WTC11 (cell line): ENCODE results near the gene PHACTR2.

Source experiments
- CREB1 ChIP-seq: sonication (generic); formaldehyde crosslinking; IDR thresholded peaks from 2 replicates; pipeline ENCODE4 v1.8.0; 2023; ENCODE audit warnings: mild to moderate bottlenecking, missing genetic modification reagents
- CTCF ChIP-seq: fragments of 200-600 bp; IDR thresholded peaks from 2 replicates; pipeline ENCODE4 v1.8.0; 2022; ENCODE audit warnings: antibody characterized with exemption
- FOXP1 ChIP-seq: sonication (generic); formaldehyde crosslinking; IDR thresholded peaks from 2 replicates; pipeline ENCODE4 v1.8.0; 2022; ENCODE audit warnings: missing genetic modification reagents, mild to moderate bottlenecking, moderate library complexity, borderline replicate concordance
- MAX ChIP-seq: sonication (generic); formaldehyde crosslinking; IDR thresholded peaks from 2 replicates; pipeline ENCODE4 v1.8.0; 2022; ENCODE audit warnings: mild to moderate bottlenecking, missing genetic modification reagents
- MYBL2 ChIP-seq: sonication (generic); formaldehyde crosslinking; IDR thresholded peaks from 2 replicates; pipeline ENCODE4 v1.8.1; 2023; ENCODE audit warnings: mild to moderate bottlenecking, moderate library complexity, missing genetic modification reagents
- NFYB ChIP-seq: sonication (generic); formaldehyde crosslinking; conservative IDR thresholded peaks from 2 replicates; pipeline ENCODE4 v1.8.0; 2022; ENCODE audit warnings: low read depth, missing genetic modification reagents
- NR1H2 ChIP-seq: sonication (generic); formaldehyde crosslinking; IDR thresholded peaks from 2 replicates; pipeline ENCODE4 v1.9.0; 2021; ENCODE audit warnings: mild to moderate bottlenecking, moderate library complexity, missing genetic modification reagents
- SMAD3 ChIP-seq: sonication (generic); formaldehyde crosslinking; IDR thresholded peaks from 2 replicates; pipeline ENCODE4 v1.8.0; 2022; ENCODE audit warnings: missing genetic modification reagents, mild to moderate bottlenecking, borderline replicate concordance
- TCF7 ChIP-seq: sonication (generic); formaldehyde crosslinking; IDR thresholded peaks from 2 replicates; pipeline ENCODE4 v1.8.0; 2022; ENCODE audit warnings: mild to moderate bottlenecking, low read depth, missing genetic modification reagents, moderate library complexity
- ZNF121 ChIP-seq: sonication (generic); formaldehyde crosslinking; IDR thresholded peaks from 2 replicates; pipeline ENCODE4 v1.8.0; 2023; ENCODE audit warnings: missing genetic modification reagents
- ZNF138 ChIP-seq: sonication (generic); formaldehyde crosslinking; conservative IDR thresholded peaks from 2 replicates; pipeline ENCODE4 v1.8.1; 2022; ENCODE audit warnings: mild to moderate bottlenecking, moderate library complexity, missing genetic modification reagents
- ZNF416 ChIP-seq: fragments of 250-450 bp; sonication (Bioruptor Pico); IDR thresholded peaks from 2 replicates; pipeline ENCODE4 v1.9.0; 2021; ENCODE audit warnings: mild to moderate bottlenecking, inconsistent platforms
- TF ChIP-seq, protein P1 (sequence below): sonication (generic); formaldehyde crosslinking; IDR thresholded peaks from 2 replicates; pipeline ENCODE4 v1.8.1; 2023; ENCODE audit warnings: mild to moderate bottlenecking, missing genetic modification reagents, moderate library complexity

- TF ChIP-seq CREB1 = no peak
- TF ChIP-seq CTCF = no peak
- TF ChIP-seq MYBL2 (CRISPR knock-in tag) = no peak
- no peak for TF ChIP-seq ZNF121 (CRISPR knock-in tag)
- TF ChIP-seq FOXP1 (CRISPR knock-in tag) = no peak
- TF ChIP-seq SMAD3 (CRISPR knock-in tag) = no peak
- TF ChIP-seq, protein P1, sequence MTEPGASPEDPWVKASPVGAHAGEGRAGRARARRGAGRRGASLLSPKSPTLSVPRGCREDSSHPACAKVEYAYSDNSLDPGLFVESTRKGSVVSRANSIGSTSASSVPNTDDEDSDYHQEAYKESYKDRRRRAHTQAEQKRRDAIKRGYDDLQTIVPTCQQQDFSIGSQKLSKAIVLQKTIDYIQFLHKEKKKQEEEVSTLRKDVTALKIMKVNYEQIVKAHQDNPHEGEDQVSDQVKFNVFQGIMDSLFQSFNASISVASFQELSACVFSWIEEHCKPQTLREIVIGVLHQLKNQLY (CRISPR knock-in tag) = no peak
- TF ChIP-seq NFYB (CRISPR knock-in tag) = no peak
- TF ChIP-seq MAX = no peak
- TF ChIP-seq ZNF416 (CRISPR knock-in tag) = no peak
- TF ChIP-seq ZNF138 (CRISPR knock-in tag) = no peak
- TF ChIP-seq NR1H2 (CRISPR knock-in tag) = no peak
- TF ChIP-seq TCF7 = no peak
Measured at GRCh38 chr6:143694013-143694412, 16.2 kb downstream of the PHACTR2 start.
